HG03095 (cell line): ENCODE measurements around the gene RFTN1.

ENCODE experiments used
- ATAC-seq: cut with Tn5 transposase; IDR thresholded peaks from one replicate; pipeline ENCODE4 v1.9.1; 2021; ENCODE audit warnings: moderate library complexity; ENCODE audit not compliant: unreplicated experiment

The RFTN1 gene

GRCh38 chr3:16508591-16508995, 4.9 kb downstream of the RFTN1 start:
- no peak for ATAC-seq

- ATAC-seq = no peak
Observed at GRCh38 chr3:16508243-16508578, 5.3 kb downstream of the RFTN1 start.

- no peak for ATAC-seq
Observed at GRCh38 chr3:16507578-16508242, 5.8 kb downstream of the RFTN1 start.

GRCh38 chr3:16506884-16507577, 6.5 kb downstream of the RFTN1 start:
- ATAC-seq = no peak

GRCh38 chr3:16506451-16506850, 7.0 kb downstream of the RFTN1 start:
- ATAC-seq = no peak

GRCh38 chr3:16504692-16505091, 8.8 kb downstream of the RFTN1 start:
- no peak for ATAC-seq

- ATAC-seq = peak; percentile 72
Observed at GRCh38 chr3:16504242-16504641, 9.3 kb downstream of the RFTN1 start.

GRCh38 chr3:16503191-16503776, 10.2 kb downstream of the RFTN1 start:
- no peak for ATAC-seq

- ATAC-seq = no peak
Observed at GRCh38 chr3:16502347-16502908, 11.1 kb downstream of the RFTN1 start.

- ATAC-seq = no peak
Observed at GRCh38 chr3:16501376-16501775, 12.1 kb downstream of the RFTN1 start.

GRCh38 chr3:16500911-16501310, 12.6 kb downstream of the RFTN1 start:
- no peak for ATAC-seq

GRCh38 chr3:16500093-16500492, 13.4 kb downstream of the RFTN1 start:
- ATAC-seq = no peak

- no peak for ATAC-seq
Observed at GRCh38 chr3:16499351-16499750, 14.1 kb downstream of the RFTN1 start.

- no peak for ATAC-seq
Observed at GRCh38 chr3:16498130-16498890, 15.2 kb downstream of the RFTN1 start.

- peak; percentile 51 for ATAC-seq
Observed at GRCh38 chr3:16496408-16497222, 16.9 kb downstream of the RFTN1 start.

- peak; percentile 26 for ATAC-seq
Observed at GRCh38 chr3:16496008-16496407, 17.5 kb downstream of the RFTN1 start.

- no peak for ATAC-seq
Observed at GRCh38 chr3:16494814-16495431, 18.6 kb downstream of the RFTN1 start.

GRCh38 chr3:16494094-16494493, 19.4 kb downstream of the RFTN1 start:
- no peak for ATAC-seq

GRCh38 chr3:16490062-16490619, 23.4 kb downstream of the RFTN1 start:
- ATAC-seq = no peak
